Fibroblast of pulmonary artery (primary cell): Measurements from ENCODE around the gene ZNF684.
"Not testable (repeated sequence)": the region's sequence is repeated elsewhere in the genome, so short reads cannot be mapped to it uniquely, and the experiment has no call there.

Experiments
- DNase-seq: peaks from one replicate; pipeline ENCODE4 v3.0.0-alpha.2; 2010; ENCODE audit warnings: low read depth
- H3K4me3 ChIP-seq: replicated peaks from 2 replicates; pipeline ENCODE4 v1.5.1; 2011; ENCODE audit warnings: low read depth, mild to moderate bottlenecking, control low read depth, low read length, moderate library complexity
- TF ChIP-seq, protein P1 (sequence below): IDR thresholded peaks from 2 replicates; pipeline ENCODE4 v1.5.1; 2011; ENCODE audit warnings: mild to moderate bottlenecking, control low read depth, low read length, inconsistent platforms; ENCODE audit errors: missing control alignments

The ZNF684 gene

DNA sequence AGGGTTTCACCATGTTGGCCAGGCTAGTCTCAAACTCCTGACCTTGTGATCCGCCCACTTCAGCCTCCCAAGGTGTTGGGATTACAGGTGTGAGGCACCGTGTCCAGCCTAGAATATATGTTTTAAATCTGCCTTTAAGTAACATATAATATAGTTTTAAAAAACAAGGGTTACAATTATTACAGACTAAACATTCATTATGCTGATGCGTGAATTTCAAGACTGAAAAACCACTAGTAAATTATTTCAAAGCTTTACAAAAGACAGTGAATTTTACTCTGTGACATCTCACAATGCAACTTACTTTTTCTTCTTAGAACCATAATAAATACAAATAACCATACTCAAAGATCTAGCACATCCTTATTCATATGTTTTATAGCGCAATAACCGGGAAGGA is 24.7 kb downstream of the ZNF684 start:
- H3K4me3 ChIP-seq = no peak overlapping the region
- no peak for DNase-seq
- TF ChIP-seq, protein P1, sequence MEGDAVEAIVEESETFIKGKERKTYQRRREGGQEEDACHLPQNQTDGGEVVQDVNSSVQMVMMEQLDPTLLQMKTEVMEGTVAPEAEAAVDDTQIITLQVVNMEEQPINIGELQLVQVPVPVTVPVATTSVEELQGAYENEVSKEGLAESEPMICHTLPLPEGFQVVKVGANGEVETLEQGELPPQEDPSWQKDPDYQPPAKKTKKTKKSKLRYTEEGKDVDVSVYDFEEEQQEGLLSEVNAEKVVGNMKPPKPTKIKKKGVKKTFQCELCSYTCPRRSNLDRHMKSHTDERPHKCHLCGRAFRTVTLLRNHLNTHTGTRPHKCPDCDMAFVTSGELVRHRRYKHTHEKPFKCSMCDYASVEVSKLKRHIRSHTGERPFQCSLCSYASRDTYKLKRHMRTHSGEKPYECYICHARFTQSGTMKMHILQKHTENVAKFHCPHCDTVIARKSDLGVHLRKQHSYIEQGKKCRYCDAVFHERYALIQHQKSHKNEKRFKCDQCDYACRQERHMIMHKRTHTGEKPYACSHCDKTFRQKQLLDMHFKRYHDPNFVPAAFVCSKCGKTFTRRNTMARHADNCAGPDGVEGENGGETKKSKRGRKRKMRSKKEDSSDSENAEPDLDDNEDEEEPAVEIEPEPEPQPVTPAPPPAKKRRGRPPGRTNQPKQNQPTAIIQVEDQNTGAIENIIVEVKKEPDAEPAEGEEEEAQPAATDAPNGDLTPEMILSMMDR = no peak

DNA sequence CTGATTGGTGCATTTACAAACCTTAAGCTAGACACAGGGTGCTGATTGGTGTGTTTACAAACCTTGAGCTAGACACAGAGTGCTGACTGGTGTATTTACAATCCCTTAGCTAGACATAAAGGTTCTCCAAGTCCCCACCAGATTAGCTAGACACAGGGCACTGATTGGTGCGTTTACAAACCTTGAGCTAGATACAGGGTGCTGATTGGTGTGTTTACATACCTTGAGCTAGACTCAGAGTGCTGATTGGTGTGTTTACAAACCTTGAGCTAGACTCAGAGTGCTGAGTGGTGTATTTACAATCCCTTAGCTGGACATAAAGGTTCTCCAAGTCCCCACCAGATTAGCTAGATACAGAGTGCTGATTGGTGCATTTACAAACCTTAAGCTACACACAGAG is 26.8 kb downstream of the ZNF684 start:
- not testable (repeated sequence) for H3K4me3 ChIP-seq

DNA sequence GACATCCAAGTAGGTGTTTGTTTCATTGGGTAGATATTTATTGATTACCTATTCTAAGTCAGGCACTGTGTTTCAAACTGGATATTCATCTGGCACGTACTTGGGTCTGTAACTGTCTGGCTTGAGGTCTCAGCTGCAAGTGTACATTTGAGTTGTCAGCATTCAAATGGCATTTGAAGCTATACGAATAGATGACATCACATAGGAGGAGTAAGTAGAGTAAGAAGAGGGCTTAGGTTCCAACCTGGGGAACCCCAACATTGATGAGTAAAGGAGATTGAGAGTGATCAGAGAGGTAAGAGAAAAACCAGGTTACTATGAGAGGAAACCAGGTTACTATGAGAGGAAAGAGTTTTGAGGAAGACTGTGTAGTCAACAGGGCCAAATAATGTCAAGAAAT is 30.7 kb downstream of the ZNF684 start:
- no peak for DNase-seq
- TF ChIP-seq, protein P1 = no peak
- no peak overlapping the region for H3K4me3 ChIP-seq

More for the DNA sequence above, 26.8 kb downstream of the ZNF684 start:
- not testable (repeated sequence) for DNase-seq

DNA sequence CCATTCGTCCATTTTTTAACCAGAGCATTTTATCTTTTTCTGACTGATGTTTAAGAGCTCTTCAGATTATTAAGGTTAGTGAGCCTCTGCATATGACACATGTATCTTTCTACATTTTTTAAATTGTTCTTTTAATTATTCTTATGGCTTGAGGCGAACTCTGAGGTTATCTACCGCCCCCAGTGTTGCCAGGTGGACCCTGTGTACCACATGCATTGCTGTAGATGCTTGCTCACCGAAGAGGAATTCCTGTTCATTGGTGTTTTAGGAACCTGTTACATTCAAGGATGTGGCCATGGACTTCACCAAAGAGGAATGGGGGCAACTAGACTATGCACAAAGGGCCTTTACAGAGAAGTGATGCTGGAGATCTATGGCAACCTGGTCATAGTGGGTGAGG is 31.8 kb downstream of the ZNF684 start:
- no peak overlapping the region for H3K4me3 ChIP-seq
- TF ChIP-seq, protein P1 = no peak
- no peak for DNase-seq

DNA sequence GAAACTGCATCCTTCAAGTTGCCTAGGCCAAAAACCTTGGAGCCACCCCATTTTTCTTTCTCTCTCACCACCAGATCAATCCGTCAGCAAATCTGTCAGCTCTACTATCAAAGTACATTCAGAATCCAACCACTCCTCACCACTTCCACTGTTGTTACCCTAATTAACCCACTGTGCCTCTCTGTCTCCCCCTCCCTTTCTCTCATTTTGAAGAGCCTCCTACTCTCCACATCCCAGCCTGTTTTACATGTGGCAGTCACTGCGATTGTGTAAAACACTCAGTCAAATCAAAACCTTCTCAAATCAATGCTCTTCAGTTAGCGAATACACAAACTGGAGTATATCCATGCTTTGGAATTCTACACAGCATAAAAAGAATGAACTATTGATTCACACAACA is 33.1 kb downstream of the ZNF684 start:
- H3K4me3 ChIP-seq = no peak overlapping the region
- no peak for DNase-seq
- TF ChIP-seq, protein P1 = no peak

DNA sequence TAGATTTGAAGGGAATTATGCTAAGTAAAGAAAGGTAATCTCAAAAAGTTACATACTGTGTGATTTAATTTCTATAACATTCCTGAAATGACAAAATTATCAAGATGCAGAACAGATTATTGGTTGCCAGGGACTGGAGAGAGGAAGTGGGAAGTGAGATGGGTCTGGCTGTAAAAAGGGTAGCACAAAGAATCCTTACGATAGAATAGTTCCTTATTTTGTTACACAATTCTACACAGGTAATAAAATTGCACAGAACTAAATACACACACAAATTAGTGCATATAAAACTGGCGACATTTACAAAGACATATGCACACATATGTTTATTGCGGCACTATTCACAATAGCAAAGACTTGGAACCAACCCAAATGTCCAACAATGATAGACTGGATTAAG is 33.5 kb downstream of the ZNF684 start:
- no peak for DNase-seq
- TF ChIP-seq, protein P1 = no peak
- no peak overlapping the region for H3K4me3 ChIP-seq

DNA sequence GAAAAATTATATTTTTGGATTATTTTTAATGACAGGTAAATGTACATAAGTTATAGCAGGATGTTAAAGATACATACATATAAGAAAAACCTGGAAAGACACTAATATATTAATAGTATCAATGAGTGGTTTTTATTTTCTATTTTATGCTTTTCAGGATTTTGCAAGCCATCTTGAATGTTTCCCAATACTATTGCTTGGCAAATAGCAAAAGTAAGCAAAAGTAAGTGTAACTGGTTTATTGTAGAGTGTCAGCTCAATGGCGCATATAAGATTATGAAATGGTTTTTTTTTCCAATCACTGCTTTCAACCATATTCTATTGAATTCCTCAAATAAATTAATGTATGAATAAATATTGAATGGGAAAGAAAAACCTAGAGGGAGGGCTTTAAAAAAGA is 36.4 kb downstream of the ZNF684 start:
- no peak for DNase-seq
- TF ChIP-seq, protein P1 = no peak
- H3K4me3 ChIP-seq = no peak overlapping the region

DNA sequence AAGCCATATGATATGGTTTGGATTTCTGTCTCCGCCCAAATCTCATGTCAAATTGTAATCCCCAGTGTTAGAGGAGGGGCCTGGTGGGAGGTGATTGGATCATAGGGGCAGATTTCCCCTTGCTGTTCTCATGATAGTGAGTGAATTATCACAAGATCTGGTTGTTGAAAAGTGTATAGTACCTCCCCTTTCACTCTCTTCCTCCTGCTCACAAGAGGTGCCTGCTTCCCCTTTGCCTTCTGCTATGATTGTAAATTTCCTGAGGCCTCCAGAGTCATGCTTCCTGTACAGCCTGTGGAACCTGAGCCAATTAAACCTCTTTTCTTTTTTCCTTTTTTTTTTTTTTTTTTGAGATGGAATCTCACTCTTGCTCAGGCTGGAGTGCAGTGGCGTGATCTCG is 43.4 kb downstream of the ZNF684 start:
- not testable (repeated sequence) for H3K4me3 ChIP-seq
- DNase-seq = peak; percentile 42
